HG03565 (cell line): ENCODE results near the gene HSP90AB1.

Experiments used
- ATAC-seq: cut with Tn5 transposase; IDR thresholded peaks from one replicate; pipeline ENCODE4 v1.9.1; 2021; ENCODE audit warnings: mild to moderate bottlenecking, moderate library complexity; ENCODE audit not compliant: unreplicated experiment

Gene HSP90AB1

DNA sequence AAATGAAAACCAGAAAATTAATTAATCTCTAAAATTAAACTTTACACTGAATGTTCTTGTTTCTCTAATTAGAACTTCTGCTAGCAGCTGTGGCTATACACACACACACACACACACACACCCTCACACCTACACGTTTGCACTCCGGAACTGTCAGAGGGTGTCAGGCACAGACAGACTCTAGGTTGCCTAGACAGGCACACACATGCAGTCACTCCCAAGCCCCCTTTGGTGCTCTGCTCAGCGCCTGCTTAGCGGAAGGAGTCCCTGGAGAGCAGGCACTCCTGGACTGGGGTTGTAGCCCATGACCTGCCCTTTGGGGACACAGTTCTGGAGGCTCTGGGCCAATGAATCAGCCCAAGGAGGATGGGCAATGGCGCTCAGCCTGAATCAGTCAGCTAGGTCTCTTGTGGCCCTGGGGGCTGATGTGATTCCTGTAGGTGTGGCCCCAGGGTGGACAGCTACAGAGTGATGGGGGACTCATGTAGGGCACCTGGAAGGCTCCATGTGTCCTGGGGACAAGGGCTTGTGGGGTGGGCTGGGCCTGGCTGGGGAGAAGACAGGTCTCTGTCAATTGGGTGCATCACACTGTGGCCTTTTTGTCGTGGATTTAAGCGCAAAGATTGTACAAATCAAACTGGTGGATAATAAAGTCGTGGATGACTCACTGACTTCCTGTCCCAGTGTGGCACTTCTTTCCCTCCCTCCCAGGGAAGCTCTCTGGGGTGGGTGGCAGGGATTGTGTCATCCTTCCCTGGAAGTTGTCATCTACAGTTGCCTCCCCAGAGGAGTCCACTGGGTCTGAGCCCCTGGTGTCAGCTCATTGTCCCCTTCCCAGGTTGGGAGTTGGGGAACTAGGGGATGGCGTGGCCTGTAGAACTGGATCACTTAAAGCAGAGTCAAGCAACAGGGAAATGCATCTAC lies 32.1 kb downstream of the HSP90AB1 start:
- no peak for ATAC-seq

DNA sequence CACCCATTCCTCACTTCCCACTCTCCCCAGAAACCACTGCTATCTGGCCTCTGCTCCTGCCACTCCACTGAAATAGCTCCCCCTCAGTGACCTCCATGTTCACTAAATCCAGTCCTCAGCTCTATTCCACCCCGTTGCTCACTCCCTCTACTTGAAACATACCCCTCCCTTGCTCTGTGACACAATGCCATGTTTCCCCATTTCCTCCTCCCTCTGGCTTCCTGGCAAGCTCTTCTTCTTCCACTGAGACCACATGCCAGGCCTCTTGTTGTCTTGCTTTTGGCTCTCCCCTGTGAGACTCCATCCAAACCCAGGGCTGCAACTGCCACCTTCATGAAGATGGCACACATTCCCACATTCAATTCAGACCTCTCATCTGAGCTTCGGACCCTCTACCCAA lies 37.2 kb downstream of the HSP90AB1 start:
- ATAC-seq, result no peak

- no peak for ATAC-seq
Measured at GRCh38 chr6:44284867-44285266, 38.0 kb downstream of the HSP90AB1 start.

DNA sequence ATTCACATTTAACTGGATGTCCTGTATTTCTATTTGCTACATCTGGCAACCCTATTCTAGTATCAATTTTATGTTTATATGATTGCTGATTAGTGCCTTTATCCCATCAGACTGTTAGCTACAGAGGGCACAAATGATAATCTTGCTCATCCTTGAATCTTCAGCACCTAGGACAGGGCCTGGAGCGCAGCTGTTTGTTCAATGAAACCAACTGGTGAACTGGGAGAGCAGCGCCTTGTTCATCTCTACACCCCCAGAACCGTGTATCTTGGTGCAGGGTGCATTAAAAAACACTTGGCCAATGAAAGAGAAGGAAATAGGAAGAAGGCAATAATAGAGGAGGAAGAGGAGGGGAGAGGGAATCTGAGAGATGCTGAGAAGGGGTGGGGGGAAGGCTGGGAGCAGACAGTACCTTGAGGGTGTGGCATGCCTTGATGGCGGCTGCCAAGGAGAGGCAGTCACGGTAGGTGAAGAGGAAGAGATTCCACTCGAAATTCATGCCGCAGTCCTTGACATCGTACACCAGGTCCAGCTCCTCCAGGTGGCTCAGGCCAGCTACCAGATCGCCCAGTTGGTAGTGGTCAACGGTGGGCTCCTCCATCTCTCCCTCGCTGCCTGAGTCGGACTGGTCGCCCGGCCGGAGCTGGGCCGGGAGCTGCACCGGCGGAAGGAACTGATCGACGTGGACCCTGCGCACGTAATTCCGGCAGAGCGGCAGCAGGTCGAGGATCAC lies 38.8 kb downstream of the HSP90AB1 start:
- no peak for ATAC-seq

- no peak for ATAC-seq
Measured at GRCh38 chr6:44286285-44286565, 39.3 kb downstream of the HSP90AB1 start.

DNA sequence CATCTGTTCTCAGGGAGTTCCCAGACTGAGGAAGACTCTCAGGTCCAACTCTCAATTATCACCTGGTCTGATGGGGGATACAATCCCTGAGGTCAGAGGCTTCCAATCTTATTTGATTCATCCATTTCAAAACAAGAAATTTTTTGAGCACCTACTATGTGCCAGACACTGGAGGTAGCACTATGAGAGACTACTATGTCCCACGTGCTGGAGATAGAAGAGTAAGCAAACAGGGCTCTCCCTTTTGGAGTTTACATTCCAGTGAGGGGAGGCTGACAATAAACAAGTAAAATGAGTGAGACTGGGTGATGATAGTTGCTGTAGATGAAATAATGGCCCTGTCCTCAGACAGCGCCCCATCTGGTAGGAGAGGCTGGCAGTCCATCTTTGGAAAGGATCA lies 39.8 kb downstream of the HSP90AB1 start:
- no peak for ATAC-seq

GRCh38 chr6:44289726-44290260 lies 42.9 kb downstream of the HSP90AB1 start:
- ATAC-seq, result no peak

DNA sequence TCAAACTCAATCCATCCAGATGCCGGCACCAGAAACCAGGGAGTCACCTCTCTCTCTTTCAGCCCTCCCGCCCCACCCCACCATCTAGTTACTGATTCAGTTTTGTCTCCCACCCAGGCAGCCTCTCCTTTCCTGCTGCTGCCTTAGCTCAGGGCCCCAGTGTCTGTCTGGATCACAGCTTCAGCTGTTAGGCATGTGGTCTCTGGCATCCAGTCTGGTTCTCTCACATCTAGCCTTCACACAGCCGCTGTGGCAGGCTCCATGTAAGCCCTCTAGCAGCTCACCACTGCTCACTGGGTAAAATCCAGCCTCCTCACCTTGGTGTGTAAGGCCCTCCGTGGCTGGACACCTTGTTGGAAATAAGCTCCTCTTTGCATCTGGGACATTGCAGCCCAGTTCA lies 44.9 kb downstream of the HSP90AB1 start:
- no peak for ATAC-seq

GRCh38 chr6:44292661-44293365 lies 45.9 kb downstream of the HSP90AB1 start:
- no peak for ATAC-seq

GRCh38 chr6:44294832-44295791 lies 48.2 kb downstream of the HSP90AB1 start:
- ATAC-seq, result no peak

DNA sequence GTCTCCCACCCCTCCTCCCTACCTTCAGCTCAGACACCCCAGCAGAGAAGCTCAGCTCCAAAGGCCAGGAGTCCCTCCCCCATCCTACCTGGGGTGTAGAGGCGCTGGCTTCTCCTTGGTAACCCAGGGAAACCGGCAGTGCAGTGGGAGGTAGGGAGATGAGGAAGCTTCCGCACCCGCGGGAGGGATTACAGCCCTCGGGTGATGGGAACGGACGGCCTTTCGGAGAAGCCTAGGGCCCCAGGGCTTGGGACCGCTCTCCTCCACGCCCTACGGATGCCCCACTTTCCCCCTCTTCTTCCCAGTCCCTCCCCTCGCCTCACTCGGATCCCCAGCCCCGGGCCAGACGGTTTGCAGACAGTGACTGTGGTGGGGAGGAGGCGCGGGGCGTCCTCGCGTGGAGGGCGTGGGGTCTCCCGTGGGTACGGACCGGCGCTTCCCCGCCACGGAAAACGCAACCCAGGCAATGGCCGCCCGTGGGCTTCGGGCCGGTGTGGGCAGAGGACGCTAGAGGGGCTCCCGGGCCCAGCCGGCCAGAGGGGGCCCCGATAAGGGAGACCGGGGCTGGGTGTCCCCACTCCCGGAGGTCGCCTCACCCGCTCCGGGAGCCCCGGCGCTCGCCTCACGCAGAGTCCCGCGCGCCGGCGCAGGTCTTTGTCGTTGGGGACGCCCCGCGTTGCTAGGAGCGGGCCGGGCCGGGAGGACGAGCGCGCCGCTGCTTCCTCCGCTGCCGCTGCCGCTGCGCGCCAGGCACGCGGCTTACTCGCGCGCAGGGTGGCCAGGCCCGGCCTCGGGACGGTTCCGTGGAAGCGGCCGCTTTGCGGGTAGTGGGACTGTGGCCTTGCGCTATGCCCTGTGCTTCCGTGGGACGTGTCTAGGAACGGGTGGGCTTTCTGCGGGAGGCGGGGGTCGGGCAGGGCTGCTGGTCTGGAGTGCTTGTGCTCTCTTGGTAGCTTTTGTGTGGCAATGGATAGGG lies 50.5 kb downstream of the HSP90AB1 start:
- no peak for ATAC-seq

GRCh38 chr6:44298055-44298803 lies 51.3 kb downstream of the HSP90AB1 start:
- ATAC-seq, result no peak

GRCh38 chr6:44298864-44299263 lies 52.0 kb downstream of the HSP90AB1 start:
- no peak for ATAC-seq

DNA sequence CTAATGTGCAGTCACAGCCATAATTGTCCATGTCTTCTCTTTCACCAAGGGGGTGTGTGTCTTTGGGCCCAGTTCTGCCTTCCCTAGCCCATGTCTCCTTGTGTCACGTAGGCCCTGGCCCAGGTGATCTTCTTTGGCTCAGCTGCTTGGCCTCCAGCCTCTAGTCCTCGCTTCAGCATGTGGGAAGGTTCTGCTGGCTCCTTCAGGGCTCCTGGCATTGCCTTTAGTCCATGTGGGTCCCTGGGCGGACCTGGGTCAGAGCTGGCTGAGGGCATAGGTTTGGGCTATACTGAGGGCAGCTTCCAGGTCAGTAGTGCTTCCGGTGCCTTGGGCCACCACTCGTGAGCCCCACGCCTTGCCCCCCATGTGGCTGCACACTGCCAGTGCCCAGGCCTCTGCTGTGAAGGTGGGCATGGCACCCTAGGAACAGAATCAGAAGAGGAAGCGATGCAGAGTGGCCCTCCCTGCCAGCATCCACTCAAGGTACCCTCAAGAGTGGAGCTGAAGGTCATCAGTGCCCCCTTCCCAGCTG lies 53.5 kb downstream of the HSP90AB1 start:
- no peak for ATAC-seq

- no peak for ATAC-seq
Measured at GRCh38 chr6:44301106-44301505, 54.2 kb downstream of the HSP90AB1 start.

- no peak for ATAC-seq
Measured at GRCh38 chr6:44301782-44302564, 55.1 kb downstream of the HSP90AB1 start.

- ATAC-seq, result no peak
Measured at GRCh38 chr6:44302856-44303255, 56.0 kb downstream of the HSP90AB1 start.
